NCI-H2107 treated with DMSO at 0.1 percent for 48 hours (cell line): ENCODE measurements around the gene SIX2.
"Not testable (repeated sequence)": the region's sequence is repeated elsewhere in the genome, so short reads cannot be mapped to it uniquely, and the experiment has no call there.

ENCODE experiments used
- DNase-seq: peaks from one replicate; lab custom pipeline; 2025; ENCODE audit not compliant: unreplicated experiment; lab: John Stamatoyannopoulos, UW

The SIX2 gene

GRCh38 chr2:45009303-45009927, at the start of gene SIX2:
Gene SIX2, minus strand, starts transcription at chr2:45009452. Its CDS starts 342 bp downstream, at chr2:45009110.
- DNase-seq, result peak; percentile 94

- DNase-seq, result no peak
Measured at GRCh38 chr2:45055162-45055605, 45.9 kb upstream of the SIX2 start.

GRCh38 chr2:45053966-45054365, 44.7 kb upstream of the SIX2 start:
- DNase-seq, result no peak

- no peak for DNase-seq
Measured at GRCh38 chr2:45052388-45052928, 43.2 kb upstream of the SIX2 start.

- DNase-seq, result no peak
Measured at GRCh38 chr2:45049569-45050336, 40.5 kb upstream of the SIX2 start.

- DNase-seq, result no peak
Measured at GRCh38 chr2:45047301-45047700, 38.0 kb upstream of the SIX2 start.

- no peak for DNase-seq
Measured at GRCh38 chr2:45046786-45047185, 37.5 kb upstream of the SIX2 start.

- no peak for DNase-seq
Measured at GRCh38 chr2:45045706-45046105, 36.5 kb upstream of the SIX2 start.

- DNase-seq, result no peak
Measured at GRCh38 chr2:45044916-45045315, 35.7 kb upstream of the SIX2 start.

- DNase-seq, result no peak
Measured at GRCh38 chr2:45043174-45043573, 33.9 kb upstream of the SIX2 start.

- DNase-seq, result no peak
Measured at GRCh38 chr2:45042401-45042800, 33.1 kb upstream of the SIX2 start.

GRCh38 chr2:45040786-45041185, 31.5 kb upstream of the SIX2 start:
- no peak for DNase-seq

- DNase-seq, result not testable (repeated sequence)
Measured at GRCh38 chr2:45039804-45040203, 30.6 kb upstream of the SIX2 start.

GRCh38 chr2:45038861-45039260, 29.6 kb upstream of the SIX2 start:
- not testable (repeated sequence) for DNase-seq

GRCh38 chr2:45033302-45033701, 24.1 kb upstream of the SIX2 start:
- no peak for DNase-seq

GRCh38 chr2:45031028-45031427, 21.8 kb upstream of the SIX2 start:
- DNase-seq, result no peak

GRCh38 chr2:45030553-45030952, 21.3 kb upstream of the SIX2 start:
- no peak for DNase-seq

GRCh38 chr2:45029215-45029614, 20.0 kb upstream of the SIX2 start:
- DNase-seq, result peak; percentile 65

GRCh38 chr2:45028276-45028675, 19.0 kb upstream of the SIX2 start:
- no peak for DNase-seq

- DNase-seq, result no peak
Measured at GRCh38 chr2:45026924-45027450, 17.7 kb upstream of the SIX2 start.

GRCh38 chr2:45024600-45025291, 15.5 kb upstream of the SIX2 start:
- DNase-seq, result no peak
